Measurements from ENCODE around the gene TMEM214. TPM values are rescaled to one million over a fixed set of nuclear protein-coding genes. Genes with fewer than 3 reads are reported as not detected.

Gene TMEM214
- total RNA-seq: 50.4 and 57.4 TPM in 2 replicates

GRCh38 chr2:27032495-27033252 is at the start of gene TMEM214:
TSS of gene TMEM214 (plus strand) at chr2:27032965. CDS start at chr2:27033016, 51 bp downstream.

GRCh38 chr2:27050996-27051901 is 18.5 kb downstream of the TMEM214 start, which contains the start of gene AGBL5:
TSS of gene AGBL5 (plus strand) at chr2:27051668. CDS start at chr2:27052959, 1,291 bp downstream.

GRCh38 chr2:27071277-27071989 is 38.7 kb downstream of the TMEM214 start, which contains the start of gene OST4:
TSS of gene OST4 (minus strand) at chr2:27071654.

GRCh38 chr2:27078267-27079194 is 45.8 kb downstream of the TMEM214 start, which contains the start of gene EMILIN1:
TSS of gene EMILIN1 (plus strand) at chr2:27078615. CDS start at chr2:27079066, 451 bp downstream.

GRCh38 chr2:27086724-27087593 is 54.2 kb downstream of the TMEM214 start, which contains the start of gene KHK:
TSS of gene KHK (plus strand) at chr2:27086772. CDS start at chr2:27087260, 488 bp downstream.

Other genes starting within 250 kb of the TMEM214 start
- 17.0 and 31.7 TPM in 2 replicates for gene CENPA, start 246.9 kb upstream of the TMEM214 start, total RNA-seq
- gene DPYSL5, start 184.8 kb upstream of the TMEM214 start, total RNA-seq: not detected in 2 replicates
- gene MAPRE3, start 62.3 kb upstream of the TMEM214 start, total RNA-seq: 2.3 and 2.7 TPM in 2 replicates
- gene AGBL5, start 18.7 kb downstream of the TMEM214 start, total RNA-seq: 24.5 and 24.7 TPM in 2 replicates
- 183 and 195 TPM in 2 replicates for gene OST4, start 38.7 kb downstream of the TMEM214 start, total RNA-seq
- gene EMILIN1, start 45.6 kb downstream of the TMEM214 start, total RNA-seq: 7.6 and 9.8 TPM in 2 replicates
- 2.4 and 3.4 TPM in 2 replicates for gene KHK, start 53.8 kb downstream of the TMEM214 start, total RNA-seq
- 1.3 and 3.0 TPM in 2 replicates for gene CGREF1, start 86.2 kb downstream of the TMEM214 start, total RNA-seq
- gene ABHD1, start 90.8 kb downstream of the TMEM214 start, total RNA-seq: 0.13 TPM in 1 of 2 replicates, not detected in the other
- 38.4 and 42.0 TPM in 2 replicates for gene PREB, start 101.7 kb downstream of the TMEM214 start, total RNA-seq
- not detected in 2 replicates for gene PRR30, start 106.4 kb downstream of the TMEM214 start, total RNA-seq
- not detected in 2 replicates for gene TCF23, start 116.0 kb downstream of the TMEM214 start, total RNA-seq
- 84.8 and 101 TPM in 2 replicates for gene ATRAID, start 179.1 kb downstream of the TMEM214 start, total RNA-seq
- gene SLC5A6, start 179.3 kb downstream of the TMEM214 start, total RNA-seq: 41.8 and 50.3 TPM in 2 replicates
- gene CAD, start 184.4 kb downstream of the TMEM214 start, total RNA-seq: 46.7 and 70.7 TPM in 2 replicates
- gene SLC30A3, start 230.1 kb downstream of the TMEM214 start, total RNA-seq: 0.36 TPM in 1 of 2 replicates, not detected in the other
- not detected in 2 replicates for gene DNAJC5G, start 242.5 kb downstream of the TMEM214 start, total RNA-seq
- not detected in 2 replicates for gene TRIM54, start 249.5 kb downstream of the TMEM214 start, total RNA-seq